ENCODE data around the gene ANKRD44.

The ANKRD44 gene

GRCh38 chr2:197286805-197287595, 23.6 kb downstream of the ANKRD44 start:
- DNase-seq = no peak

- no peak for DNase-seq
Measured at GRCh38 chr2:197285361-197285760, 25.2 kb downstream of the ANKRD44 start.

- DNase-seq = no peak
Measured at GRCh38 chr2:197284956-197285355, 25.6 kb downstream of the ANKRD44 start.

- no peak for DNase-seq
Measured at GRCh38 chr2:197281421-197281820, 29.2 kb downstream of the ANKRD44 start.

- DNase-seq = no peak
Measured at GRCh38 chr2:197280015-197280702, 30.4 kb downstream of the ANKRD44 start.

- DNase-seq = no peak
Measured at GRCh38 chr2:197278799-197279763, 31.5 kb downstream of the ANKRD44 start.

- no peak for DNase-seq
Measured at GRCh38 chr2:197277794-197278193, 32.8 kb downstream of the ANKRD44 start.

GRCh38 chr2:197276156-197276555, 34.4 kb downstream of the ANKRD44 start:
- no peak for DNase-seq

- DNase-seq = no peak
Measured at GRCh38 chr2:197274937-197275336, 35.6 kb downstream of the ANKRD44 start.

- DNase-seq = no peak
Measured at GRCh38 chr2:197274349-197274748, 36.2 kb downstream of the ANKRD44 start.

GRCh38 chr2:197273485-197273884, 37.1 kb downstream of the ANKRD44 start:
- DNase-seq = no peak

GRCh38 chr2:197270601-197271000, 40.0 kb downstream of the ANKRD44 start:
- no peak for DNase-seq

- no peak for DNase-seq
Measured at GRCh38 chr2:197269815-197270214, 40.8 kb downstream of the ANKRD44 start.

GRCh38 chr2:197268786-197269584, 41.6 kb downstream of the ANKRD44 start:
- DNase-seq = no peak

GRCh38 chr2:197266477-197266876, 44.1 kb downstream of the ANKRD44 start:
- no peak for DNase-seq

GRCh38 chr2:197265924-197266323, 44.7 kb downstream of the ANKRD44 start:
- DNase-seq = no peak

GRCh38 chr2:197265036-197265435, 45.5 kb downstream of the ANKRD44 start:
- no peak for DNase-seq

- DNase-seq = no peak
Measured at GRCh38 chr2:197264332-197264731, 46.2 kb downstream of the ANKRD44 start.

GRCh38 chr2:197263077-197263476, 47.5 kb downstream of the ANKRD44 start:
- no peak for DNase-seq

GRCh38 chr2:197261808-197262226, 48.8 kb downstream of the ANKRD44 start:
- DNase-seq = no peak

GRCh38 chr2:197259470-197259999, 51.0 kb downstream of the ANKRD44 start:
- no peak for DNase-seq

- no peak for DNase-seq
Measured at GRCh38 chr2:197258580-197258979, 52.0 kb downstream of the ANKRD44 start.
